ENCODE data around the gene JADE3. TPM values are rescaled to one million over a fixed set of nuclear protein-coding genes. Genes with fewer than 3 reads are reported as not detected.

Gene JADE3
- total RNA-seq, 1 experiment from 2014 or later, result 48.5 TPM

DNA sequence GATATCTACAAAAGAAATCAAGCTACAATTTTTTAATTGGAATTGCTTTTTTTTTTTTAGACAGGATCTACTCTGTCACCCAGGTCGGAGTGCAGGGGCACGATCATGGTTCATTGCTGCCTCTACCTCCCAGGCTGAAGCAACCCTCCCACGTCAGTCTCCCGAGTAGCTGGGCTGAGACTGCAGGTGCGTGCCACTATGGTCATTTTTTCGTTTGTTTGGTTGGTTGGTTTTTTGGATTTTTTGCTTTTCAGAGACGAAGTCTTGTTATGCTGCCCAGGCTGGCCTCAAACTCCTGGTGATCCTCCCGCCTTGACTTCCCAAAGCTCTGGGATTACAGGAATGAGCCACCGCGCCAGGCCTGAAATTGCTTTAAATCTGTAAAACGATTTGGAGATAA lies 181.6 kb downstream of the JADE3 start:
- peaks cover 6% of the 10 kb centered on the region for H3K4me1 ChIP-seq (ENCODE audit: insufficient read depth, low read length, poor library complexity, severe bottlenecking)
- intact Hi-C loops (cut with micrococcal nuclease; ENCODE audit: unreplicated experiment), result loop anchor here (2.0 to 10.0 kb wide), 4 partner anchors 192 to 539 kb away; partner anchors contain the start of gene SLC9A7
- TF ChIP-seq CTCF (conservative IDR thresholded peaks at IDR 0.05; ENCODE audit: low read depth, low read length), result no peak
- no peak for TF ChIP-seq EZH2 (IDR thresholded peaks at IDR 0.05; ENCODE audit: borderline replicate concordance, low read depth, low read length, poor library complexity, severe bottlenecking)
- no peak overlapping the region for H3K27ac ChIP-seq (ENCODE audit: low read depth, low read length, poor library complexity, severe bottlenecking)
- H3K27me3 ChIP-seq (replicated peaks; ENCODE audit: insufficient read depth, low read depth, low read length, poor library complexity), result peaks cover 3% of the 10 kb centered on the region
- POLR2A ChIA-PET (ENCODE audit: low non-redundant PET), result no interaction called here
- BruUV-seq (replicated peaks), result no TSS peak
- H3K36me3 ChIP-seq (ENCODE audit: insufficient read depth, low read length, poor library complexity, severe bottlenecking), result no peaks in the 10 kb centered on the region
- no peak overlapping the region for H3K4me3 ChIP-seq (ENCODE audit: low read depth, low read length, poor library complexity, severe bottlenecking)
- CTCF ChIA-PET, result interaction anchor here (1.1 kb wide), 1 partner anchor 539 kb away, joined by 3 read pairs; no protein-coding TSS in a partner anchor
- no peak for DNase-seq (ENCODE audit: low spot score)
- H3K9me3 ChIP-seq (ENCODE audit: low read depth, low read length, poor library complexity, severe bottlenecking), result no peaks in the 10 kb centered on the region

- H3K4me3 ChIP-seq (ENCODE audit: low read depth, low read length, poor library complexity, severe bottlenecking), result no peak overlapping the region
- peaks cover 3% of the 10 kb centered on the region for H3K27me3 ChIP-seq (replicated peaks; ENCODE audit: insufficient read depth, low read depth, low read length, poor library complexity)
- H3K4me1 ChIP-seq (ENCODE audit: insufficient read depth, low read length, poor library complexity, severe bottlenecking), result peaks cover 1% of the 10 kb centered on the region
- ChIA-PET POLR2A (ENCODE audit: low non-redundant PET) (no interaction called here), CTCF (no interaction called here)
- intact Hi-C loops (cut with micrococcal nuclease; ENCODE audit: unreplicated experiment), result loop anchor here (10.0 kb wide), 2 partner anchors 452 to 542 kb away; no protein-coding TSS in a partner anchor
- TF ChIP-seq EZH2 (IDR thresholded peaks at IDR 0.05; ENCODE audit: borderline replicate concordance, low read depth, low read length, poor library complexity, severe bottlenecking) (no peak), CTCF (conservative IDR thresholded peaks at IDR 0.05; ENCODE audit: low read depth, low read length) (no peak)
- no peaks in the 10 kb centered on the region for H3K9me3 ChIP-seq (ENCODE audit: low read depth, low read length, poor library complexity, severe bottlenecking)
- no peak for DNase-seq (ENCODE audit: low spot score)
- no peaks in the 10 kb centered on the region for H3K36me3 ChIP-seq (ENCODE audit: insufficient read depth, low read length, poor library complexity, severe bottlenecking)
- no TSS peak for BruUV-seq (replicated peaks)
- H3K27ac ChIP-seq (ENCODE audit: low read depth, low read length, poor library complexity, severe bottlenecking), result no peak overlapping the region
These were observed 184.8 kb downstream of the JADE3 start for GRCh38 chrX:47097018-47097417.

GRCh38 chrX:47098338-47099094 lies 186.3 kb downstream of the JADE3 start:
- intact Hi-C loops (cut with micrococcal nuclease; ENCODE audit: unreplicated experiment), result loop anchor here (10.0 kb wide), 2 partner anchors 454 to 544 kb away; no protein-coding TSS in a partner anchor
- H3K9me3 ChIP-seq (ENCODE audit: low read depth, low read length, poor library complexity, severe bottlenecking), result no peaks in the 10 kb centered on the region
- CTCF ChIA-PET, result no interaction called here
- no peaks in the 10 kb centered on the region for H3K36me3 ChIP-seq (ENCODE audit: insufficient read depth, low read length, poor library complexity, severe bottlenecking)
- POLR2A ChIA-PET (ENCODE audit: low non-redundant PET), result no interaction called here
- no peak for DNase-seq (ENCODE audit: low spot score)
- no TSS peak for BruUV-seq (replicated peaks)
- H3K4me3 ChIP-seq (ENCODE audit: low read depth, low read length, poor library complexity, severe bottlenecking), result no peak overlapping the region
- H3K4me1 ChIP-seq (ENCODE audit: insufficient read depth, low read length, poor library complexity, severe bottlenecking), result no peaks in the 10 kb centered on the region
- TF ChIP-seq EZH2 (IDR thresholded peaks at IDR 0.05; ENCODE audit: borderline replicate concordance, low read depth, low read length, poor library complexity, severe bottlenecking), result no peak
- no peak for TF ChIP-seq CTCF (conservative IDR thresholded peaks at IDR 0.05; ENCODE audit: low read depth, low read length)
- peaks cover 3% of the 10 kb centered on the region for H3K27me3 ChIP-seq (replicated peaks; ENCODE audit: insufficient read depth, low read depth, low read length, poor library complexity)
- H3K27ac ChIP-seq (ENCODE audit: low read depth, low read length, poor library complexity, severe bottlenecking), result no peak overlapping the region

Measured in A673 (cell line).